ENCODE measurements around the gene KIF21B.
A peak's percentile ranks its signal among the peaks of the same experiment; 100 is the strongest.
"Not testable (repeated sequence)": the region's sequence is repeated elsewhere in the genome, so short reads cannot be mapped to it uniquely, and the experiment has no call there.

KIF21B gene

GRCh38 chr1:200954434-200954833 is 69.1 kb downstream of the KIF21B start:
- H3K4me3 ChIP-seq (ENCODE audit: low read depth, low read length): no peak overlapping the region
- no peaks in the 10 kb centered on the region for H3K36me3 ChIP-seq (replicated peaks)
- in situ Hi-C loops (cut with HindIII; ENCODE audit: low pct_ligation_motif_present, low sequenced_read_pairs): no loop called here
- H3K27me3 ChIP-seq (replicated peaks): peaks cover 4% of the 10 kb centered on the region
- H3K27ac ChIP-seq: no peak overlapping the region
- TF ChIP-seq CTCF (IDR thresholded peaks at IDR 0.05; ENCODE audit: low read depth, low read length, missing control alignments): no peak
- DNase-seq: no peak

- Histone ChIP-seq H3K27me3 (replicated peaks) (peaks cover 4% of the 10 kb centered on the region), H3K4me3 (ENCODE audit: low read depth, low read length) (no peak overlapping the region), H3K36me3 (replicated peaks) (no peaks in the 10 kb centered on the region), H3K27ac (no peak overlapping the region)
- in situ Hi-C loops (cut with HindIII; ENCODE audit: low pct_ligation_motif_present, low sequenced_read_pairs): no loop called here
- DNase-seq: peak; percentile 9
- no peak for TF ChIP-seq CTCF (IDR thresholded peaks at IDR 0.05; ENCODE audit: low read depth, low read length, missing control alignments)
Observed at GRCh38 chr1:200951016-200951415, 72.5 kb downstream of the KIF21B start.

- no peak for DNase-seq
- H3K27me3 ChIP-seq (replicated peaks): peaks cover 4% of the 10 kb centered on the region
- no peaks in the 10 kb centered on the region for H3K36me3 ChIP-seq (replicated peaks)
- no peak overlapping the region for H3K4me3 ChIP-seq (ENCODE audit: low read depth, low read length)
- no peak for TF ChIP-seq CTCF (IDR thresholded peaks at IDR 0.05; ENCODE audit: low read depth, low read length, missing control alignments)
- in situ Hi-C loops (cut with HindIII; ENCODE audit: low pct_ligation_motif_present, low sequenced_read_pairs): no loop called here
- H3K27ac ChIP-seq: no peak overlapping the region
Observed at GRCh38 chr1:200949626-200950025, 73.9 kb downstream of the KIF21B start.

GRCh38 chr1:200947059-200947566 is 76.4 kb downstream of the KIF21B start:
- no peak for DNase-seq
- no peak for TF ChIP-seq CTCF (IDR thresholded peaks at IDR 0.05; ENCODE audit: low read depth, low read length, missing control alignments)
- Histone ChIP-seq H3K4me3 (ENCODE audit: low read depth, low read length) (no peak overlapping the region), H3K27me3 (replicated peaks) (no peaks in the 10 kb centered on the region), H3K27ac (no peak overlapping the region), H3K36me3 (replicated peaks) (no peaks in the 10 kb centered on the region)
- in situ Hi-C loops (cut with HindIII; ENCODE audit: low pct_ligation_motif_present, low sequenced_read_pairs): no loop called here

GRCh38 chr1:200945111-200945510 is 78.4 kb downstream of the KIF21B start:
- H3K4me3 ChIP-seq (ENCODE audit: low read depth, low read length): no peak overlapping the region
- DNase-seq: no peak
- no peak overlapping the region for H3K27ac ChIP-seq
- no peaks in the 10 kb centered on the region for H3K27me3 ChIP-seq (replicated peaks)
- in situ Hi-C loops (cut with HindIII; ENCODE audit: low pct_ligation_motif_present, low sequenced_read_pairs): no loop called here
- TF ChIP-seq CTCF (IDR thresholded peaks at IDR 0.05; ENCODE audit: low read depth, low read length, missing control alignments): no peak
- H3K36me3 ChIP-seq (replicated peaks): no peaks in the 10 kb centered on the region

GRCh38 chr1:200938955-200939354 is 84.6 kb downstream of the KIF21B start:
- Histone ChIP-seq H3K4me3 (ENCODE audit: low read depth, low read length) (no peak overlapping the region), H3K27ac (no peak overlapping the region), H3K36me3 (replicated peaks) (no peaks in the 10 kb centered on the region), H3K27me3 (replicated peaks) (no peaks in the 10 kb centered on the region)
- in situ Hi-C loops (cut with HindIII; ENCODE audit: low pct_ligation_motif_present, low sequenced_read_pairs): no loop called here
- DNase-seq: no peak
- TF ChIP-seq CTCF (IDR thresholded peaks at IDR 0.05; ENCODE audit: low read depth, low read length, missing control alignments): no peak

- H3K27ac ChIP-seq; H3K4me3 ChIP-seq (ENCODE audit: low read depth, low read length); DNase-seq; H3K27me3 ChIP-seq (replicated peaks); H3K36me3 ChIP-seq (replicated peaks); in situ Hi-C loops (cut with HindIII; ENCODE audit: low pct_ligation_motif_present, low sequenced_read_pairs): not testable (repeated sequence)
Observed at GRCh38 chr1:200935286-200935962, 88.1 kb downstream of the KIF21B start.
